Mesenchymal stem cell (in vitro differentiated cells and primary cell): ENCODE data around the gene ELOVL2.

Experiments used
- DNase-seq: peaks from one replicate; pipeline ENCODE4 v3.0.0-alpha.2; 2013
- H2AFZ ChIP-seq: one replicate; pipeline ENCODE4 v1.6.1; 2013; ENCODE audit warnings: low read depth, mild to moderate bottlenecking, control low read depth, inconsistent platforms, low read length, moderate library complexity
- H2AK5ac ChIP-seq: 2 replicates; pipeline ENCODE4 v1.6.1; 2013; ENCODE audit warnings: low read length, moderate library complexity, mild to moderate bottlenecking, inconsistent platforms; ENCODE audit not compliant: severe bottlenecking
- H2BK120ac ChIP-seq: one replicate; pipeline ENCODE4 v1.6.1; 2013; ENCODE audit warnings: low read depth, mild to moderate bottlenecking, inconsistent platforms, low read length, moderate library complexity
- H2BK12ac ChIP-seq, 2 experiments: one replicate each; pipeline ENCODE4 v1.6.1; 2013; ENCODE audit warnings: inconsistent platforms in 2 of 2, low read length in 2 of 2, mild to moderate bottlenecking in 2 of 2, moderate library complexity in 2 of 2, control low read depth in 1 of 2
- H2BK15ac ChIP-seq: one replicate; pipeline ENCODE4 v1.6.1; 2013; ENCODE audit warnings: mild to moderate bottlenecking, low read depth, inconsistent platforms; ENCODE audit not compliant: poor library complexity, severe bottlenecking
- H2BK5ac ChIP-seq: 2 replicates; pipeline ENCODE4 v1.6.1; 2013; ENCODE audit warnings: low read depth, mild to moderate bottlenecking, low read length, control low read depth, inconsistent platforms; ENCODE audit not compliant: poor library complexity, severe bottlenecking
- H3K14ac ChIP-seq, 2 experiments: one replicate each; pipeline ENCODE4 v1.6.1; 2013; ENCODE audit warnings: inconsistent platforms in 2 of 2, low read length in 2 of 2, control low read depth in 1 of 2, mild to moderate bottlenecking in 1 of 2, moderate library complexity in 1 of 2
- H3K18ac ChIP-seq, 2 experiments: one replicate each; pipeline ENCODE4 v1.6.1; 2013; ENCODE audit warnings: inconsistent platforms in 2 of 2, low read length in 2 of 2, control low read depth in 1 of 2, low read depth in 1 of 2, mild to moderate bottlenecking in 1 of 2
- H3K23ac ChIP-seq, 2 experiments: one replicate each; pipeline ENCODE4 v1.6.1; 2013; ENCODE audit warnings: inconsistent platforms in 2 of 2, low read length in 2 of 2, mild to moderate bottlenecking in 2 of 2, moderate library complexity in 2 of 2, control low read depth in 1 of 2
- H3K27ac ChIP-seq: 2 replicates; pipeline ENCODE4 v1.5.1; 2013; ENCODE audit warnings: mild to moderate bottlenecking, moderate library complexity, low read length, control low read depth, inconsistent platforms; ENCODE audit not compliant: poor library complexity, severe bottlenecking
- H3K27me3 ChIP-seq, 2 experiments: 2 replicates each; pipeline versions ENCODE4 v1.6.1 to v1.7.0; 2013; ENCODE audit warnings: low read length in 2 of 2, mild to moderate bottlenecking in 2 of 2, moderate library complexity in 2 of 2, control low read depth in 1 of 2, inconsistent platforms in 1 of 2; ENCODE audit not compliant: control insufficient read depth in 1 of 2, insufficient read depth in 1 of 2
- H3K36me3 ChIP-seq, 2 experiments: 2 replicates each; pipeline versions ENCODE4 v1.6.1 to v1.7.0; 2013; ENCODE audit warnings: low read length in 2 of 2, control low read depth in 1 of 2, inconsistent platforms in 1 of 2, low read depth in 1 of 2, mild to moderate bottlenecking in 1 of 2; ENCODE audit not compliant: insufficient read depth in 2 of 2, control insufficient read depth in 1 of 2
- H3K4ac ChIP-seq, 2 experiments: one replicate each; pipeline ENCODE4 v1.6.1; 2013; ENCODE audit warnings: inconsistent platforms in 2 of 2, low read length in 2 of 2, mild to moderate bottlenecking in 2 of 2, moderate library complexity in 2 of 2, control low read depth in 1 of 2, low read depth in 1 of 2
- H3K4me1 ChIP-seq: 2 replicates; pipeline ENCODE4 v1.6.1; 2013; ENCODE audit warnings: low read depth, low read length, control low read depth; ENCODE audit not compliant: control insufficient read depth, insufficient read depth
- H3K4me2 ChIP-seq: 2 replicates; pipeline ENCODE4 v1.6.1; 2013; ENCODE audit warnings: low read length, mild to moderate bottlenecking, inconsistent platforms; ENCODE audit not compliant: poor library complexity, severe bottlenecking
- H3K4me3 ChIP-seq, 2 experiments: 2 replicates each; pipeline versions ENCODE4 v1.5.1 to v1.7.0; 2013; ENCODE audit warnings: low read length in 2 of 2, mild to moderate bottlenecking in 2 of 2, control low read depth in 1 of 2, low read depth in 1 of 2; ENCODE audit not compliant: insufficient read depth in 1 of 2
- H3K79me1 ChIP-seq: replicated peaks from 2 replicates; pipeline ENCODE4 v1.6.1; 2013; ENCODE audit warnings: mild to moderate bottlenecking, control low read depth, low read length, inconsistent platforms; ENCODE audit not compliant: poor library complexity, severe bottlenecking
- H3K9ac ChIP-seq: 2 replicates; pipeline ENCODE4 v1.7.0; 2013; ENCODE audit warnings: mild to moderate bottlenecking, low read length, moderate library complexity
- H3K9me3 ChIP-seq: 2 replicates; pipeline ENCODE4 v1.7.0; 2013; ENCODE audit warnings: mild to moderate bottlenecking, low read length; ENCODE audit not compliant: control insufficient read depth
- H4K8ac ChIP-seq: one replicate; pipeline ENCODE4 v1.6.1; 2013; ENCODE audit warnings: inconsistent platforms, mild to moderate bottlenecking, low read length, moderate library complexity
- H4K91ac ChIP-seq: one replicate; pipeline ENCODE4 v1.6.1; 2013; ENCODE audit warnings: mild to moderate bottlenecking, low read length, inconsistent platforms
- WGBS: methylation state at CpG from one replicate; pipeline ENCODE4 v1.1.7; 2013; ENCODE audit warnings: mixed read lengths; 5-methylcytosine and 5-hydroxymethylcytosine counted together

ELOVL2 gene

GRCh38 chr6:11072101-11072500 is 28.0 kb upstream of the ELOVL2 start:
- H3K4ac ChIP-seq, result no peak overlapping the region
- no peak overlapping the region for H3K27ac ChIP-seq
- no peak overlapping the region for H2AFZ ChIP-seq
- no peak overlapping the region for H2BK120ac ChIP-seq
- 94% methylated on average over 3 of the region's 4 CpGs for WGBS
- no peaks in the 10 kb centered on the region for H3K36me3 ChIP-seq
- no peak overlapping the region for H3K14ac ChIP-seq
- H4K91ac ChIP-seq, result no peak overlapping the region
- H2BK5ac ChIP-seq, result no peak overlapping the region
- H3K23ac ChIP-seq, result no peak overlapping the region
- peaks cover 0 to under 1% of the 10 kb centered on the region in 2 experiments for H3K27me3 ChIP-seq
- H3K18ac ChIP-seq, result no peak overlapping the region
- no peak for DNase-seq
- H2BK15ac ChIP-seq, result no peak overlapping the region
- no peaks in the 10 kb centered on the region for H3K4me1 ChIP-seq
- no peak overlapping the region for H2BK12ac ChIP-seq
- no peak overlapping the region for H3K4me3 ChIP-seq
- no peaks in the 10 kb centered on the region for H3K9me3 ChIP-seq
- H3K79me1 ChIP-seq, result no peaks in the 10 kb centered on the region
- no peak overlapping the region for H3K9ac ChIP-seq
- H4K8ac ChIP-seq, result no peak overlapping the region
- H3K4me2 ChIP-seq, result no peak overlapping the region
- H2AK5ac ChIP-seq, result no peak overlapping the region

- H2BK12ac ChIP-seq, result no peak overlapping the region
- H3K4me1 ChIP-seq, result no peaks in the 10 kb centered on the region
- H3K4ac ChIP-seq, result no peak overlapping the region
- H2AFZ ChIP-seq, result no peak overlapping the region
- no peak overlapping the region for H3K9ac ChIP-seq
- no peak overlapping the region for H2BK120ac ChIP-seq
- H3K27ac ChIP-seq, result no peak overlapping the region
- H4K91ac ChIP-seq, result no peak overlapping the region
- no peaks in the 10 kb centered on the region for H3K36me3 ChIP-seq
- H2BK5ac ChIP-seq, result no peak overlapping the region
- H3K79me1 ChIP-seq, result no peaks in the 10 kb centered on the region
- no peak overlapping the region for H3K23ac ChIP-seq
- no peak overlapping the region for H3K4me3 ChIP-seq
- no peaks in the 10 kb centered on the region for H3K9me3 ChIP-seq
- H4K8ac ChIP-seq, result no peak overlapping the region
- peaks cover 0 to 2% of the 10 kb centered on the region in 2 experiments for H3K27me3 ChIP-seq
- H2AK5ac ChIP-seq, result no peak overlapping the region
- WGBS, result 48% methylated on average over 2 of the region's 2 CpGs
- no peak overlapping the region for H3K18ac ChIP-seq
- DNase-seq, result peak; percentile 25
- H3K14ac ChIP-seq, result no peak overlapping the region
- H3K4me2 ChIP-seq, result no peak overlapping the region
- no peak overlapping the region for H2BK15ac ChIP-seq
Measured at GRCh38 chr6:11069760-11070159, 25.7 kb upstream of the ELOVL2 start.

GRCh38 chr6:11067348-11067747 is 23.2 kb upstream of the ELOVL2 start:
- H3K9ac ChIP-seq, result no peak overlapping the region
- H2BK15ac ChIP-seq, result no peak overlapping the region
- no peaks in the 10 kb centered on the region for H3K79me1 ChIP-seq
- peaks cover 0 to 2% of the 10 kb centered on the region in 2 experiments for H3K27me3 ChIP-seq
- no peak overlapping the region for H2BK5ac ChIP-seq
- H2AK5ac ChIP-seq, result no peak overlapping the region
- WGBS, result 88% methylated on average over 2 of the region's 2 CpGs
- H3K4me3 ChIP-seq, result no peak overlapping the region
- no peak overlapping the region for H3K14ac ChIP-seq
- H4K8ac ChIP-seq, result no peak overlapping the region
- H3K4me1 ChIP-seq, result no peaks in the 10 kb centered on the region
- H3K18ac ChIP-seq, result no peak overlapping the region
- H3K9me3 ChIP-seq, result no peaks in the 10 kb centered on the region
- H3K36me3 ChIP-seq, result no peaks in the 10 kb centered on the region
- no peak overlapping the region for H4K91ac ChIP-seq
- no peak overlapping the region for H3K23ac ChIP-seq
- DNase-seq, result no peak
- no peak overlapping the region for H2AFZ ChIP-seq
- no peak overlapping the region for H2BK120ac ChIP-seq
- H3K4ac ChIP-seq, result no peak overlapping the region
- no peak overlapping the region for H3K4me2 ChIP-seq
- H2BK12ac ChIP-seq, result no peak overlapping the region
- H3K27ac ChIP-seq, result no peak overlapping the region

- Histone ChIP-seq H4K8ac (no peak overlapping the region), H4K91ac (no peak overlapping the region), H3K4me3 (no peak overlapping the region), H3K79me1 (no peaks in the 10 kb centered on the region), H3K36me3 (no peaks in the 10 kb centered on the region), H2BK12ac (no peak overlapping the region), H3K9me3 (no peaks in the 10 kb centered on the region), H3K23ac (no peak overlapping the region), H3K4ac (no peak overlapping the region), H2AK5ac (no peak overlapping the region), H2BK5ac (no peak overlapping the region), H2BK15ac (no peak overlapping the region), H3K4me2 (no peak overlapping the region), H3K18ac (no peak overlapping the region), H3K4me1 (no peaks in the 10 kb centered on the region), H2BK120ac (no peak overlapping the region), H3K9ac (no peak overlapping the region), H3K27me3 (peaks cover 0 to 2% of the 10 kb centered on the region in 2 experiments), H2AFZ (no peak overlapping the region), H3K27ac (no peak overlapping the region), H3K14ac (no peak overlapping the region)
- WGBS, result 90% methylated on average over 6 of the region's 6 CpGs
- no peak for DNase-seq
Measured at GRCh38 chr6:11066505-11067347, 22.6 kb upstream of the ELOVL2 start.
